Measurements from ENCODE around the gene DLGAP3.

Gene DLGAP3

GRCh38 chr1:34870395-34870794, 59.1 kb downstream of the DLGAP3 start:
- TF ChIP-seq FOXP2 (optimal IDR thresholded peaks at IDR 0.05; ENCODE audit: borderline replicate concordance, extremely low read depth, extremely low read length, insufficient read depth), result no peak

GRCh38 chr1:34869760-34870159, 59.7 kb downstream of the DLGAP3 start:
- TF ChIP-seq POLR2AphosphoS5 (IDR thresholded peaks at IDR 0.05; ENCODE audit: low read depth, low read length) (no peak), FOXP2 (optimal IDR thresholded peaks at IDR 0.05; ENCODE audit: borderline replicate concordance, extremely low read depth, extremely low read length, insufficient read depth) (no peak), SIN3A (IDR thresholded peaks at IDR 0.05; ENCODE audit: borderline replicate concordance, insufficient read depth, low read length) (no peak), REST (IDR thresholded peaks at IDR 0.05; ENCODE audit: insufficient read depth in 1 of 2, low read depth in 2 of 2, low read length in 2 of 2) (no peak), TAF1 (IDR thresholded peaks at IDR 0.05; ENCODE audit: borderline replicate concordance, insufficient read depth, low read length) (no peak)

GRCh38 chr1:34868230-34869049, 61.0 kb downstream of the DLGAP3 start:
- TF ChIP-seq SIN3A (IDR thresholded peaks at IDR 0.05; ENCODE audit: borderline replicate concordance, insufficient read depth, low read length), result no peak
- no peak for TF ChIP-seq REST (IDR thresholded peaks at IDR 0.05; ENCODE audit: insufficient read depth in 1 of 2, low read depth in 2 of 2, low read length in 2 of 2)
- no peak for TF ChIP-seq POLR2AphosphoS5 (IDR thresholded peaks at IDR 0.05; ENCODE audit: low read depth, low read length)
- TF ChIP-seq FOXP2 (optimal IDR thresholded peaks at IDR 0.05; ENCODE audit: borderline replicate concordance, extremely low read depth, extremely low read length, insufficient read depth), result no peak

GRCh38 chr1:34867415-34867814, 62.0 kb downstream of the DLGAP3 start:
- no peak for TF ChIP-seq TAF1 (IDR thresholded peaks at IDR 0.05; ENCODE audit: borderline replicate concordance, insufficient read depth, low read length)
- TF ChIP-seq POLR2AphosphoS5 (IDR thresholded peaks at IDR 0.05; ENCODE audit: low read depth, low read length), result no peak
- no peak for TF ChIP-seq FOXP2 (optimal IDR thresholded peaks at IDR 0.05; ENCODE audit: borderline replicate concordance, extremely low read depth, extremely low read length, insufficient read depth)
- no peak for TF ChIP-seq SIN3A (IDR thresholded peaks at IDR 0.05; ENCODE audit: borderline replicate concordance, insufficient read depth, low read length)
- no peak for TF ChIP-seq REST (IDR thresholded peaks at IDR 0.05; ENCODE audit: insufficient read depth in 1 of 2, low read depth in 2 of 2, low read length in 2 of 2)

- TF ChIP-seq POLR2AphosphoS5 (IDR thresholded peaks at IDR 0.05; ENCODE audit: low read depth, low read length) (no peak), FOXP2 (optimal IDR thresholded peaks at IDR 0.05; ENCODE audit: borderline replicate concordance, extremely low read depth, extremely low read length, insufficient read depth) (no peak), SIN3A (IDR thresholded peaks at IDR 0.05; ENCODE audit: borderline replicate concordance, insufficient read depth, low read length) (no peak), REST (IDR thresholded peaks at IDR 0.05; ENCODE audit: insufficient read depth in 1 of 2, low read depth in 2 of 2, low read length in 2 of 2) (no peak), TAF1 (IDR thresholded peaks at IDR 0.05; ENCODE audit: borderline replicate concordance, insufficient read depth, low read length) (no peak)
Measured at GRCh38 chr1:34866762-34867109, 62.7 kb downstream of the DLGAP3 start.
